Activated CD8-positive, alpha-beta memory T cell treated with anti-CD3 and anti-CD28 coated beads, Interleukin-2, amount 50 U/mL, for 4 hours (primary cell): Measurements from ENCODE around the gene ITGAV.

Source experiments
- DNase-seq: peaks from one replicate; pipeline ENCODE4 v3.0.0-alpha.2; 2020

The ITGAV gene

GRCh38 chr2:186724736-186725135 is 134.9 kb downstream of the ITGAV start:
- no peak for DNase-seq

GRCh38 chr2:186725783-186726182 is 135.9 kb downstream of the ITGAV start:
- no peak for DNase-seq

GRCh38 chr2:186726938-186727337 is 137.1 kb downstream of the ITGAV start:
- DNase-seq, result no peak

GRCh38 chr2:186728631-186729030 is 138.8 kb downstream of the ITGAV start:
- DNase-seq, result no peak
